ENCODE results near the gene EIF4G1.

DNA sequence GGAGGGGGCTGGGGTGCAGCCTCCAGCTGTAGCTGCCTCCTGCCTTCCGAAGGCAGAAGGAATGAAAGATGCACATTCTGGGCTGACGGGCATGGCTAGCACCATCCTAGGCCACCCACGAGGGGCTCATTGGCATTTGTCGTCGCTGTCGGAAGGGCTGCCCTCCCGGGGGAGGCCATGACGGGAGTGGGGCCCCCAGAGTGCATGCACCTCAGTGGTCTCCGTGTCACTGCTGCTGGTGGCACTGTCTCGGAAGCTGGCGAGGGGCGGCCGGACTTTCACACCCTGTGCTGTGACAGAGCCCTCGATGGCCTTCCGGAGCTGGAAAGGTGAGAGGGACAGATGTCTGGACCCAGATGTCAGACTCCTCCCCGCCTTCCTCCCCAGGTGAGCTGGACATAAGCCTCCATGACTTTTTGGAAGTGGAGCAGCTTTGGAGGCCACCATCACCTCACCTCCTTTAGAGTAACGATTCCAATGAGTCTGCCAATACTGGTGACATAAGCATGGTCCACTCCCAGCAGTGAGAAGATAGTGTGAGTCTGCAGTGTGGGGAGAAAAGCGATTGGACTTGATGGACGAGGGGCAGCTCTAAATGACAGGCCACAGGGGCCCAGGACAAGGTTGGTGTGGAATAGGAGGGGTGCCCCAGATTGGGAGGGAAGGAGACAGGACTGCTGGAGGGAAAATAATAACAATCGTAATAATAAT is 32.2 kb downstream of the EIF4G1 start:
- TF ChIP-seq NBN (IDR thresholded peaks at IDR 0.05) (no peak), ATF3 (IDR thresholded peaks at IDR 0.05; ENCODE audit: borderline replicate concordance, extremely low read depth, low read depth, low read length) (no peak)
